Heart right ventricle (tissue), 16 donors: ENCODE results near the gene SMAD4. TPM values are rescaled to one million over a fixed set of nuclear protein-coding genes. Genes with fewer than 3 reads are reported as not detected.

ENCODE experiments used
- ATAC-seq, 8 donors: fragments of 200-7000 bp; cut with Tn5 transposase; one replicate each; pipeline ENCODE4 v1.9.1; 2020; ENCODE audit warnings: mild to moderate bottlenecking in 8 of 8, moderate library complexity in 8 of 8, moderate number of reproducible peaks in 1 of 8
- DNase-seq, 2 donors: peaks; one replicate each; pipeline ENCODE4 v3.0.0-alpha.2; 2020
- H3K27ac ChIP-seq, 10 donors: fragments of 200-600 bp; sonication (generic) in 2 of 10; one replicate each; pipeline versions ENCODE4 v1.5.0 to v1.8.0; 2020 to 2022; ENCODE audit warnings: mild to moderate bottlenecking in 3 of 10
- H3K27me3 ChIP-seq, 7 donors: fragments of 200-600 bp; one replicate each; pipeline ENCODE4 v1.8.0; 2021 to 2022; ENCODE audit warnings: mild to moderate bottlenecking in 2 of 7
- H3K36me3 ChIP-seq, 9 donors: fragments of 200-600 bp; sonication (generic) in 1 of 9; one replicate each; pipeline versions ENCODE4 v1.5.0 to v1.8.0; 2020 to 2022; ENCODE audit warnings: mild to moderate bottlenecking in 2 of 9
- H3K4me1 ChIP-seq, 9 donors: fragments of 200-600 bp; sonication (generic) in 1 of 9; one replicate each; pipeline versions ENCODE4 v1.5.0 to v1.8.0; 2020 to 2022; ENCODE audit warnings: mild to moderate bottlenecking in 4 of 9
- H3K4me3 ChIP-seq, 10 donors: fragments of 200-600 bp; sonication (generic) in 2 of 10; one replicate each; pipeline versions ENCODE4 v1.5.0 to v1.8.0; 2020 to 2022; ENCODE audit warnings: mild to moderate bottlenecking in 7 of 10, moderate library complexity in 2 of 10
- H3K9me3 ChIP-seq, 11 donors: fragments of 200-600 bp in 10 of 11; sonication (generic) in 2 of 11; one replicate each; pipeline versions ENCODE4 v1.5.0 to v1.8.0; 2013 to 2022; ENCODE audit warnings: mild to moderate bottlenecking in 2 of 11, control low read depth in 1 of 11, moderate library complexity in 1 of 11
- WGBS, 2 donors: extraction: QIAGEN DNeasy Blood & Tissue Kit; methylation state at CpG; one replicate each; pipeline ENCODE4 v1.1.7; 2013; ENCODE audit warnings: inconsistent platforms in 1 of 2; 5-methylcytosine and 5-hydroxymethylcytosine counted together
- intact Hi-C, 10 donors: fragments of 100-400 bp; cut with DNase I; formaldehyde crosslinking; loops; one replicate each; pipeline versions ENCODE4 v1.11.1 to v1.14.2; 2022
- polyA plus RNA-seq, 2 donors: library from polyadenylated mRNA; stranded (reverse); fragments of 200-250 nt; gene quantifications; one replicate each; pipeline ENCODE4 v1.2.3, GENCODE V29; 2013
- total RNA-seq, 10 donors: library from RNA; stranded (reverse); fragmentation: NEBNext Ultra II Directional in 3 of 10; extraction: Animal tissue kit (Norgen Biotek cat#: 25700) in 3 of 10; gene quantifications; one replicate each; pipeline versions ENCODE4 v1.2.1 to v1.2.4, GENCODE V29; 2021 to 2023
- TF ChIP-seq, protein P1 (sequence below), 9 donors: fragments of 200-600 bp; sonication (generic) in 2 of 9; IDR thresholded peaks; one replicate each; pipeline versions ENCODE4 v1.5.0 to v1.8.0; 2021 to 2022; ENCODE audit warnings: antibody characterized with exemption in 9 of 9, mild to moderate bottlenecking in 5 of 9, moderate library complexity in 1 of 9
- donor health status: Arrhythmogenic right ventricular cardiomyopathy.
- donor health status: ischemic (EF 13 %, LVEDD 7.1; RV severe dilation, severe dysfunction).
- donor health status: healthy with polysubstance abuse.
- donor health status: DM: no; HTN: yes; CAD: no.
- donor health status: DM: no; HTN: no; CAD: no.
- donor health status: ischemic (EF 25% LVEDD 6.9; RV normal size, moderate dysfunction).
- donor health status: ischemic (EF 25% LVEDD 5.7; RV mildly dilated, moderate dysfunction).
- donor health status: healthy.
- donor health status: DM: yes; HTN: yes; CAD: no.
- donor health status: Ischemic cardiomyopathy.
- donor health status: ischemic (EF 35%, LVEDD 5.7; RV mildly dilated, moderate dysfunction).
- donor health status: nonischemic (EF 11% LVEDD 7.7; RV severe dilation, severe dysfunction).
- donor health status: DM: yes; HTN: yes; CAD: no.
- donor health status: PGD.
- donor health status: ischemic (EF 29% LVEDD 5.4; RV normal size, mild dysfunction).
- donor health status: nonischemic (EF 23%, LVEDD 6.1; RV moderate dilation, normal function).

Gene SMAD4
- total and polyA plus RNA-seq, 12 donors: 11.7 to 110 (median 85.4) TPM

GRCh38 chr18:51078026-51078425 lies 48.0 kb downstream of the SMAD4 start:
- H3K4me1 ChIP-seq: peaks cover 0 to 33% (median 12%) of the 10 kb centered on the region in 9 donors
- TF ChIP-seq, protein P1, sequence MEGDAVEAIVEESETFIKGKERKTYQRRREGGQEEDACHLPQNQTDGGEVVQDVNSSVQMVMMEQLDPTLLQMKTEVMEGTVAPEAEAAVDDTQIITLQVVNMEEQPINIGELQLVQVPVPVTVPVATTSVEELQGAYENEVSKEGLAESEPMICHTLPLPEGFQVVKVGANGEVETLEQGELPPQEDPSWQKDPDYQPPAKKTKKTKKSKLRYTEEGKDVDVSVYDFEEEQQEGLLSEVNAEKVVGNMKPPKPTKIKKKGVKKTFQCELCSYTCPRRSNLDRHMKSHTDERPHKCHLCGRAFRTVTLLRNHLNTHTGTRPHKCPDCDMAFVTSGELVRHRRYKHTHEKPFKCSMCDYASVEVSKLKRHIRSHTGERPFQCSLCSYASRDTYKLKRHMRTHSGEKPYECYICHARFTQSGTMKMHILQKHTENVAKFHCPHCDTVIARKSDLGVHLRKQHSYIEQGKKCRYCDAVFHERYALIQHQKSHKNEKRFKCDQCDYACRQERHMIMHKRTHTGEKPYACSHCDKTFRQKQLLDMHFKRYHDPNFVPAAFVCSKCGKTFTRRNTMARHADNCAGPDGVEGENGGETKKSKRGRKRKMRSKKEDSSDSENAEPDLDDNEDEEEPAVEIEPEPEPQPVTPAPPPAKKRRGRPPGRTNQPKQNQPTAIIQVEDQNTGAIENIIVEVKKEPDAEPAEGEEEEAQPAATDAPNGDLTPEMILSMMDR (IDR thresholded peaks at IDR 0.05): no peak
- no peaks in the 10 kb centered on the region for H3K27me3 ChIP-seq
- H3K36me3 ChIP-seq: peaks cover 0 to 84% (median 23%) of the 10 kb centered on the region in 9 donors
- H3K4me3 ChIP-seq: no peak overlapping the region
- peak in 1 of 8 donors; percentile 63 for ATAC-seq
- intact Hi-C loops: no loop called here
- 80 to 81% methylated on average over 5 of the region's 5 CpGs for WGBS, 2 donors
- no peaks in the 10 kb centered on the region for H3K9me3 ChIP-seq
- no peak for DNase-seq
- no peak overlapping the region for H3K27ac ChIP-seq

- intact Hi-C loops: no loop called here
- DNase-seq (no peak), ATAC-seq (peak in 3 of 8 donors; percentile 22 to 31 (median 22))
- Histone ChIP-seq H3K4me3 (no peak overlapping the region), H3K27ac (no peak overlapping the region), H3K27me3 (no peaks in the 10 kb centered on the region), H3K36me3 (peaks cover 0 to 93% (median 22%) of the 10 kb centered on the region in 9 donors), H3K9me3 (peaks cover 0 to 7% (median 0%) of the 10 kb centered on the region in 11 donors), H3K4me1 (peaks cover 0 to 20% (median 0%) of the 10 kb centered on the region in 9 donors)
- WGBS, 2 donors: 16 to 18% methylated on average over 2 of the region's 2 CpGs
- TF ChIP-seq, protein P1 (IDR thresholded peaks at IDR 0.05): no peak
Measured at GRCh38 chr18:51082571-51083267, 52.7 kb downstream of the SMAD4 start.

DNA sequence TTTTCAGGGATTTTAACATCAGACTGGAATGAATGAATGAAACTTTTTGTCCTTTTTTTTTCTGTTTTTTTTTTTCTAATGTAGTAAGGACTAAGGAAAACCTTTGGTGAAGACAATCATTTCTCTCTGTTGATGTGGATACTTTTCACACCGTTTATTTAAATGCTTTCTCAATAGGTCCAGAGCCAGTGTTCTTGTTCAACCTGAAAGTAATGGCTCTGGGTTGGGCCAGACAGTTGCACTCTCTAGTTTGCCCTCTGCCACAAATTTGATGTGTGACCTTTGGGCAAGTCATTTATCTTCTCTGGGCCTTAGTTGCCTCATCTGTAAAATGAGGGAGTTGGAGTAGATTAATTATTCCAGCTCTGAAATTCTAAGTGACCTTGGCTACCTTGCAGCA lies 53.4 kb downstream of the SMAD4 start:
- Histone ChIP-seq H3K27ac (no peak overlapping the region), H3K27me3 (no peaks in the 10 kb centered on the region), H3K4me3 (no peak overlapping the region), H3K36me3 (peaks cover 0 to 86% (median 15%) of the 10 kb centered on the region in 9 donors), H3K9me3 (peaks cover 0 to 14% (median 6%) of the 10 kb centered on the region in 11 donors), H3K4me1 (peaks cover 0 to 14% (median 0%) of the 10 kb centered on the region in 9 donors)
- DNase-seq (no peak), ATAC-seq (no peak)
- intact Hi-C loops: no loop called here
- WGBS, 2 donors: 96% methylated on average over 1 of the region's 1 CpG
- TF ChIP-seq, protein P1 (IDR thresholded peaks at IDR 0.05): no peak

DNA sequence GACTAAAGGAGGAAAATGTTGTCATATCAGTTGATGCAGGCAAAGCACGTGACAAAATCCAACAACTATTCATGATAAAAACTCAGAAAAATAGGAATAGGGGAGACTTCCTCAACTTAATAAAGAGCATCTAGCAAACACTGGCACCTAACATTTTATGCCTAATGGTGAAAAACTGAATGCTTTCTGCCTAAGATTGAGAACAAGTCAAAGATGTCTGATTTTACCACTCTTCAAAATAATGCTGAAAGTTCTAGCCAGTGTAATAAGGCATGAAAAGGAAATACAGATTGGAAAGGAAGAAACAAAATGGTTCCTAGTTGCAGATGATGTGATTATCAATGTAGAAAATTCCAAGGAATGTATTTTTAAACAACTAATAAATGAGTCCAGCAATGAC lies 58.4 kb downstream of the SMAD4 start:
- peaks cover 0 to 39% (median 3%) of the 10 kb centered on the region in 9 donors for H3K36me3 ChIP-seq
- H3K4me3 ChIP-seq: no peak overlapping the region
- DNase-seq (no peak), ATAC-seq (no peak)
- TF ChIP-seq, protein P1 (IDR thresholded peaks at IDR 0.05): no peak
- H3K4me1 ChIP-seq: peaks cover 0 to under 1% (median 0%) of the 10 kb centered on the region in 9 donors
- WGBS, 2 donors: 95 to 100% methylated on average over 1 of the region's 1 CpG
- no peak overlapping the region for H3K27ac ChIP-seq
- H3K9me3 ChIP-seq: peaks cover 0 to 33% (median 12%) of the 10 kb centered on the region in 11 donors
- H3K27me3 ChIP-seq: no peaks in the 10 kb centered on the region
- intact Hi-C loops: no loop called here
